GM20431 (cell line): Measurements from ENCODE around the gene PARP8.
"Not testable (repeated sequence)": the region's sequence is repeated elsewhere in the genome, so short reads cannot be mapped to it uniquely, and the experiment has no call there.

Source experiments
- in situ Hi-C: fragments of 300-500 bp; cut with MseI, MboI; formaldehyde crosslinking; loops from one replicate; pipeline ENCODE4 v1.15.0; 2020; ENCODE audit warnings: low sequenced_read_pairs; ENCODE audit not compliant: unreplicated experiment

The PARP8 gene

GRCh38 chr5:50763351-50763750 lies 96.9 kb downstream of the PARP8 start:
- in situ Hi-C loops, result no loop called here

- in situ Hi-C loops, result no loop called here
Measured at GRCh38 chr5:50763846-50764245, 97.4 kb downstream of the PARP8 start.

GRCh38 chr5:50766042-50766441 lies 99.6 kb downstream of the PARP8 start:
- in situ Hi-C loops, result no loop called here

GRCh38 chr5:50766462-50766861 lies 100.0 kb downstream of the PARP8 start:
- in situ Hi-C loops, result no loop called here

GRCh38 chr5:50766967-50767366 lies 100.5 kb downstream of the PARP8 start:
- in situ Hi-C loops, result no loop called here

- in situ Hi-C loops, result no loop called here
Measured at GRCh38 chr5:50767588-50767987, 101.2 kb downstream of the PARP8 start.

- in situ Hi-C loops, result no loop called here
Measured at GRCh38 chr5:50768634-50769033, 102.2 kb downstream of the PARP8 start.

GRCh38 chr5:50770441-50770840 lies 104.0 kb downstream of the PARP8 start:
- in situ Hi-C loops, result no loop called here

- in situ Hi-C loops, result not testable (repeated sequence)
Measured at GRCh38 chr5:50774446-50775175, 108.2 kb downstream of the PARP8 start.

GRCh38 chr5:50786073-50786472 lies 119.6 kb downstream of the PARP8 start:
- in situ Hi-C loops, result no loop called here

- in situ Hi-C loops, result no loop called here
Measured at GRCh38 chr5:50791813-50792212, 125.4 kb downstream of the PARP8 start.

- in situ Hi-C loops, result no loop called here
Measured at GRCh38 chr5:50792843-50793242, 126.4 kb downstream of the PARP8 start.

GRCh38 chr5:50794812-50795211 lies 128.4 kb downstream of the PARP8 start:
- in situ Hi-C loops, result no loop called here

- in situ Hi-C loops, result no loop called here
Measured at GRCh38 chr5:50798002-50798401, 131.6 kb downstream of the PARP8 start.

GRCh38 chr5:50799596-50799995 lies 133.2 kb downstream of the PARP8 start:
- in situ Hi-C loops, result no loop called here

- in situ Hi-C loops, result no loop called here
Measured at GRCh38 chr5:50800410-50800809, 134.0 kb downstream of the PARP8 start.

- in situ Hi-C loops, result no loop called here
Measured at GRCh38 chr5:50807661-50808060, 141.2 kb downstream of the PARP8 start.

- in situ Hi-C loops, result no loop called here
Measured at GRCh38 chr5:50808406-50808805, 142.0 kb downstream of the PARP8 start.

- in situ Hi-C loops, result not testable (repeated sequence)
Measured at GRCh38 chr5:50811746-50812145, 145.3 kb downstream of the PARP8 start.

GRCh38 chr5:50813691-50814090 lies 147.3 kb downstream of the PARP8 start:
- in situ Hi-C loops, result no loop called here

GRCh38 chr5:50814556-50814955 lies 148.1 kb downstream of the PARP8 start:
- in situ Hi-C loops, result no loop called here

GRCh38 chr5:50822046-50822445 lies 155.6 kb downstream of the PARP8 start:
- in situ Hi-C loops, result no loop called here
